Activated T-cell treated with anti-CD3 and anti-CD28 coated beads, Interleukin-2, amount 50 U/mL, for 72 hours (primary cell): Measurements from ENCODE around the gene NEDD4. TPM values are rescaled to one million over a fixed set of nuclear protein-coding genes. Genes with fewer than 3 reads are reported as not detected.
"Not testable (repeated sequence)": the region's sequence is repeated elsewhere in the genome, so short reads cannot be mapped to it uniquely, and the experiment has no call there.

ENCODE experiments used
- ATAC-seq, 2 donors: fragments of 150-1000 bp; cut with Tn5 transposase; replicated peaks in 1 of 2; 2 replicates each; pipeline ENCODE4 v1.10.0; 2021; ENCODE audit warnings: moderate library complexity in 2 of 2, mild to moderate bottlenecking in 1 of 2
- DNase-seq, 2 donors: peaks; one replicate each; pipeline ENCODE4 v3.0.0; 2021 to 2022; ENCODE audit warnings: mixed read lengths in 1 of 2
- H3K27ac Mint-ChIP-seq: one replicate; pipeline ENCODE4 v1.8.0; 2022; ENCODE audit warnings: mild to moderate bottlenecking, moderate library complexity, mixed read lengths
- H3K27me3 Mint-ChIP-seq: one replicate; pipeline ENCODE4 v1.8.0; 2022; ENCODE audit warnings: low read depth, mixed read lengths
- H3K36me3 Mint-ChIP-seq, 2 donors: one replicate each; pipeline ENCODE4 v1.8.0; 2022; ENCODE audit warnings: mixed read lengths in 2 of 2, mild to moderate bottlenecking in 1 of 2; ENCODE audit not compliant: insufficient read depth in 2 of 2
- H3K4me1 Mint-ChIP-seq: one replicate; pipeline ENCODE4 v1.8.0; 2022; ENCODE audit warnings: low read depth, mixed read lengths
- H3K4me3 Mint-ChIP-seq, 2 donors: one replicate each; pipeline ENCODE4 v1.8.0; 2022; ENCODE audit warnings: mild to moderate bottlenecking in 2 of 2, mixed read lengths in 2 of 2, moderate library complexity in 2 of 2
- H3K9me3 Mint-ChIP-seq, 2 donors: one replicate each; pipeline ENCODE4 v1.8.0; 2022; ENCODE audit warnings: mixed read lengths in 2 of 2
- total RNA-seq, 2 donors: library from RNA; stranded (reverse); gene quantifications; one replicate each; pipeline ENCODE4 v1.2.3, GENCODE V29; 2022

NEDD4 gene
- total RNA-seq, 2 donors from 2014 or later = 21.3 to 32.2 TPM

DNA sequence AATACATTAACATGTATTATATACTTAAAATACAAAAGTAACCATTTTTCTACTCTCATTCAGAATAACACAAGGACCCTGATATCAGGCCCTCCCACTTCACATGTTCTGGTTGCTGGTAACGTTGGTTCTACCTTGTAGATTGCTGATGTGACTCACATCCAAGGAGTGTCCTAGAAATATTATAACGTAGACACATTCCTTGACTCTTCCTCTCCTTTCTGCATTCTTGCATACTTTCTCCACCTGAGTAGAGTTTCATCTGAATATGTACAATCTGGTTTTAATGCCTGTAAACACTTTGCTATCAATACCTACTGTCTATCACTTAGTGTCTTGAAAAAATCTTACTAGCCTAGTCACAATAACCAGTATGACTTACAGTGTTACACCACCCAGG is 35.0 kb upstream of the NEDD4 start:
- Mint-ChIP-seq H3K27ac (no peak overlapping the region), H3K27me3 (no peaks in the 10 kb centered on the region), H3K4me3 (no peak overlapping the region), H3K36me3 (peaks cover 3 to 5% of the 10 kb centered on the region in 2 donors), H3K9me3 (peaks cover 0 to 2% of the 10 kb centered on the region in 2 donors), H3K4me1 (no peaks in the 10 kb centered on the region)
- DNase-seq (no peak), ATAC-seq (no peak)

DNA sequence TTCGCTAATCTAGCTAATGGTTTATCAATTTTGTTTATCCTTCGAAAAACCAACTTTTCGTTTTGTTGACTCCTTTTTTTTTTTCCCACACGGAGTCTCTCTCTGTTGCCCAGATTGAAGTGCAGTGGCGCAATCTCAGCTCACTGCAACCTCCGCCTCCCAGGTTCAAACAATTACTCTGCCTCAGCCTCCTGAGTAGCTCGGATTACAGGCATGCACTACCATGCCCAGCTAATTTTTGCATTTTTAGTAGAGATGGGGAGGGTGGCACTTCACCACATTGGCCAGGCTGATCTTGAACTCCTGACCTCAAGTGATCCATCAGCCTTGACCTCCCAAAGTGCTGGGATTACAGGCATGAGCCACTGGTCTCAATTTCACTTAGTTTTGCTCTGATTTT is 29.7 kb upstream of the NEDD4 start:
- not testable (repeated sequence) for H3K36me3 Mint-ChIP-seq, H3K27me3 Mint-ChIP-seq, H3K4me3 Mint-ChIP-seq, H3K27ac Mint-ChIP-seq, DNase-seq, ATAC-seq, H3K9me3 Mint-ChIP-seq
- H3K4me1 Mint-ChIP-seq = peaks cover 18% of the 10 kb centered on the region

DNA sequence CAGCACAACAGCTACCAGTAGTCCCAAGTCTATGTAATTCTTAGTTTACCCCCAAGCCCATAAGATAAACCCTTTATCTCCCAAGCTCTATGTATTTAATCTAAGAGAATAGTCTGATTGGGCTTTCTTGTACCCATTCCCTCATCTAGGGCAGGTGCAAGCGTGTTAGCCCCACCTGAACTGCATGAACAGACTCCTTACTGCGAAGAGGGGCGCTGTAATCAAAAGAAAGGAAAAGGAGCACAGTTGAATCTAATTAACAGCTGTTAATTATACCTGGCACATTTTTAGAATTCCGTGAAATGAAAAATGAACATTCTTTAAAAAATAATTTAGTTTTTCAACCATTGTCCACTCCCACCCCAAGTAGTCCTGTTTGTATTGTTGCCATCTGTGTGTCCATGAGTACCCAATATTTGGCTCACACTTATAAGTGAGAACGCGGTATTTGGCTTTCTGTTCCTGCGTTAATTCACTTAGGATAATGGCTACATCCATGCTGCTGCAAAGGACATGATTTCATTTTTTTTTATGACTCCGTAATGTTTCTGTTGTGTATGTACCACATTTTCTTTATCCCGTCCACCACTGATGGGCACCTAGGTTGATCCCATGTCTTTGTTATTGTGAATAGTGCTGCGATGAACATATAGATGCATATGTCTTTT is 26.5 kb upstream of the NEDD4 start:
- no peak overlapping the region for H3K4me3 Mint-ChIP-seq
- no peaks in the 10 kb centered on the region for H3K27me3 Mint-ChIP-seq
- peaks cover 5% of the 10 kb centered on the region in 2 donors for H3K9me3 Mint-ChIP-seq

DNA sequence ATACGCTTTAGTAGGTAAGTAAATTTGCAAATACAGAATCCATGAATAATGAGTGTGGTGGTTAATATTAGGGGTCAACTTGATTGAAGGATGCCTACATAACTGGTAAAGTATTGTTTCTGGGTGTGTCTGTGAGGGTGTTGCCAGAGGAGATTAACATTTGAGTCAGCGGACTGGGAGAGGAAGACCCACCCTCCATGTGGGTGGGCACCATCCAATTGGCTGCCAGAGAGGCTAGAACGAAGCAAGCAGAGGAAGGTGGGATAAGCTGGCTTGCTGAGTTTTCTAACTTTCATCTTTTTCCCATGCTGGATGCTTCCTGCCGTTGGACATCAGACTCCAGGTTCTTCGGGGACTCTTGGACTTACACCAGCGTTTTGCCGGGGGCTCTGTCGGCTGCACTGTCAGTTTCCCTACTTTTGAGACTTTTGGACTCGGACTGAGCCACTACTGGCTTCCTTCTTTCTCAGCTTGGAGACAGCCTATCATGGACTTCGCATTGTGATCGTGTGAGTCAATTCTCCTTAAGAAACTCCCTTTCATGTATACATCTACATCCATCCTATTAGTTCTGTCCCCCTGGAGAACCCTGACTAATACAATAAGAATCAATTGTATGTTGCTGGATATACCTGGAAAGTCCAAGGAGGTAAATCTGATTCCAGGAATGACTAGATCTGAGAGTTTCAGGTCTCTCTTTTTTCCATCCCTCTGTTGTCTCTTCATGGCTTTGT is 25.8 kb upstream of the NEDD4 start:
- peaks cover 6 to 10% of the 10 kb centered on the region in 2 donors for H3K36me3 Mint-ChIP-seq
- ATAC-seq (no peak), DNase-seq (no peak)
- H3K9me3 Mint-ChIP-seq = peaks cover 5% of the 10 kb centered on the region in 2 donors
- H3K27me3 Mint-ChIP-seq = no peaks in the 10 kb centered on the region
- H3K27ac Mint-ChIP-seq = no peak overlapping the region
- H3K4me1 Mint-ChIP-seq = peaks cover 19% of the 10 kb centered on the region
- H3K4me3 Mint-ChIP-seq = no peak overlapping the region

More for the DNA sequence above, 26.5 kb upstream of the NEDD4 start:
- Mint-ChIP-seq H3K36me3 (peaks cover 6 to 8% of the 10 kb centered on the region in 2 donors), H3K4me1 (peaks cover 19% of the 10 kb centered on the region), H3K27ac (no peak overlapping the region)
- no peak for ATAC-seq
- no peak for DNase-seq

DNA sequence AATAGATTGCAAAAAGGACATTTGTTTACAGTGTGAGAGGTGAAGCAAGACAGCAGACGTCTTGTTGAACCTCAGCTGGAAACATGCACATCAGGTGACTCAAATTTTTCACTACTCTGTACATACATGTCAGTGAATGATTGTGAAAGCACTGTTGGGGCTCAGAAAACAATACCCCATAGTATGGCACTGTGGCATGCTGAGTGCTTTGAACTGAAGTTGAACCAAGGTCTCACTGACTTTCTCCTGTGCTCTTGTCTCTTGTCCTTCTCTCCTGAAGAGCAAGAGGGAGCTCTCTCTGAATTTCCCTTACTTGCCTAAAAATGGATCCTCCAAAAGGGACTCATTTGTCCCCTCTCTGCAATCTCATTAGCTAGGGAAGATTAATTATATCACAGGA is 24.5 kb upstream of the NEDD4 start:
- Mint-ChIP-seq H3K27me3 (no peaks in the 10 kb centered on the region), H3K27ac (no peak overlapping the region), H3K4me1 (peaks cover 19% of the 10 kb centered on the region), H3K36me3 (peaks cover 9 to 11% of the 10 kb centered on the region in 2 donors), H3K4me3 (no peak overlapping the region), H3K9me3 (peaks cover 5 to 7% of the 10 kb centered on the region in 2 donors)
- ATAC-seq (no peak), DNase-seq (no peak)

DNA sequence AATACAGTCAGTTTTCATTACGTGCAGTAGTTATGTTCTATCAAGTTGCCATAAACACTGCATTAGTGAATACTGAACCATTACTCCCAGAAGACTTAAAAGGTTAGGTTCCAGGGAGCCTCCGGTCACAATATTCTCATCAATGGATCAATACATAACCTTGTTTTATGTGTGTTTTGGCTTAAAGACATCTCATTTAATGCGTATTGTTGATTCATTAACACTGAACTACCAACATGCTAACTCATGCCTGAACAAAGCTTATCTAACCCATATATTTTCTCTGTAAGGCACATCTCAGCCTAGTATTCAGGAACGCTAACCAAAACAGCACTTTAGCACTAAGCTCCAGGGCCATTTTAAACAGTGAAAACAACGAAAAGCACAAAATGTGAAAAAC is 24.1 kb upstream of the NEDD4 start:
- Mint-ChIP-seq H3K4me3 (no peak overlapping the region), H3K36me3 (peaks cover 9 to 11% of the 10 kb centered on the region in 2 donors), H3K27ac (no peak overlapping the region), H3K27me3 (no peaks in the 10 kb centered on the region), H3K4me1 (peaks cover 19% of the 10 kb centered on the region), H3K9me3 (peaks cover 5 to 7% of the 10 kb centered on the region in 2 donors)
- no peak for ATAC-seq
- DNase-seq = no peak

DNA sequence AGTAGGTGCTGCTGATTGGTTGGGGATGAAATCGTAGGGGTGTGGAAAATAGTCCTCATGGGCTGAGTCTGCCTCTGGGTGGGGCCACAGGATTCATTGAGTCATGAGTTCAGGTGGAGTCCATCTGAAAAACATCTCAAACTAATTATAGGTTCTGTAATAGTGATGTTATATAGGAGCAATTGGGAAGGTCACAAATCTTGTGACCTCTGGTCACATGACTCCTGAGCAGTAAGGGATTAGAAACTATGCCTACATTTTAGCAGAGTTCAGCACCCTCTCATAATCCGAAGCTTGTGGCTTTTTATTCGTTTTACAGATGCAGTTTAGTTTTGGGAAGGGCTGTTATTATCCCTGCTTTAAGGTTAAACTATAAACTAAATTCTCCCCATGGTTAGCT is 22.9 kb upstream of the NEDD4 start:
- Mint-ChIP-seq H3K9me3 (peaks cover 5 to 7% of the 10 kb centered on the region in 2 donors), H3K4me1 (peaks cover 19% of the 10 kb centered on the region), H3K4me3 (no peak overlapping the region), H3K27me3 (no peaks in the 10 kb centered on the region), H3K36me3 (peaks cover 9 to 11% of the 10 kb centered on the region in 2 donors), H3K27ac (no peak overlapping the region)
- no peak for ATAC-seq
- DNase-seq = no peak

DNA sequence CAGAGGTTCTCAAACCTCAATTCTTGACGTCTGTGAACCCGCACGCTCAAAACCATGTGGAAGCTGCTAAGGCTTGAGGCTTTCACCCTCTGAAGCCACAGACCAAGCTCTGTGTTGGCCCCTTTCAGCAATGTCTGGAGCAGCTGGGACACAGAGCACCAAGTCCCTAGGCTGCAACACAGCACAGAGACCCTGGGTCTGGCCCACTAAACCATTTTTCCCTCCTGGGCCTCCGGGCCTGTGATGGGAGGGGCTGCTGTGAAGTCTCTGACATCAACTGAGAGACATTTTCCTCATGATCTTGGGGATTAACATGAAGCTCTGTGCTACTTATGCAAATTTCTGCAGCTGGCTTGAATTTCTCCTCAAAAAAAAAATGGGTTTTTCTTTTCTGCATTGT is 21.3 kb upstream of the NEDD4 start:
- Mint-ChIP-seq H3K36me3 (peaks cover 9 to 13% of the 10 kb centered on the region in 2 donors), H3K27me3 (no peaks in the 10 kb centered on the region), H3K4me3 (no peak overlapping the region), H3K9me3 (peaks cover 5 to 7% of the 10 kb centered on the region in 2 donors), H3K4me1 (peaks cover 17% of the 10 kb centered on the region), H3K27ac (no peak overlapping the region)
- no peak for ATAC-seq
- no peak for DNase-seq

DNA sequence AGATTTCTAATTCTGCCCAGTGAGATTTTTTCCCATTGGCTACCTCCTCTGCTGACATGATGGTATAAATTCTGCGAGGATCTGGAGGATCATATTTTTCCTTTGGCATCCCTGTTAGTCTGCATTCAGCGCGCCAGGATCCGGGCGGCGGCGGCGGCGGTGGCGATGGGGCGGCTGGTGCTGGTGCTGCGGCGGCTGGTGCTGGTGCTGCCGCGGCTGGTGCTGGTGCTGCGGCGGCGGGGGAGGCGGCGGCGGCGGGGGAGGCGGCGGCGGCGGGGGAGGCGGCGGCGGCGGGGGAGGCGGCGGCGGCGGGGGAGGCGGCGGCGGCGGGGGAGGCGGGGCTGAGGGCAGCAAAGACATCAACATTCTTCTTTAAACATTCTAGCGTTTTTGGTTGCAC is 13.6 kb upstream of the NEDD4 start:
- not testable (repeated sequence) for DNase-seq, ATAC-seq, H3K9me3 Mint-ChIP-seq, H3K36me3 Mint-ChIP-seq, H3K4me1 Mint-ChIP-seq, H3K27ac Mint-ChIP-seq
- Mint-ChIP-seq H3K4me3 (peak overlapping the region in 1 of 2 donors; percentile 6), H3K27me3 (peaks cover 13% of the 10 kb centered on the region)

DNA sequence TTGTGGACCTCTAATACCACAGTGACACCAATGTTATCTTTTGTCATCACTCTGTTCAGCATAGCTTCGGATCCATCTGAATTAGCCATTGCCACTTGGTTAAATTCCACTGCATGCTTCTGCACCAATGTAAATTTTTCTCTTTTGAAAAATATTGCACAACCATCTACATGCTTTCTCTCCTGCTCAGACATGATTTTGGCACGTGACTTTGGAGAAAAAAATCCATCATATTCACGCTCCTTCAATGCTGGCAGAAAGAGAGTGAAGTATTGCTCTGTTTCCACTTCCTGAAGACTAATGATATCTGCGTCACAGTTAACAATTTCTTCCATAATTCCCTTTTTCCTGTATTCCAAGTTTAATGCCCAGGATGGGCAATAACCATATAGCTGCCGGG is 13.0 kb upstream of the NEDD4 start:
- Mint-ChIP-seq H3K4me3 (peak overlapping the region in 1 of 2 donors; percentile 17), H3K27me3 (peaks cover 13% of the 10 kb centered on the region)
- H3K27ac Mint-ChIP-seq, DNase-seq, ATAC-seq, H3K4me1 Mint-ChIP-seq, H3K36me3 Mint-ChIP-seq, H3K9me3 Mint-ChIP-seq: not testable (repeated sequence)

DNA sequence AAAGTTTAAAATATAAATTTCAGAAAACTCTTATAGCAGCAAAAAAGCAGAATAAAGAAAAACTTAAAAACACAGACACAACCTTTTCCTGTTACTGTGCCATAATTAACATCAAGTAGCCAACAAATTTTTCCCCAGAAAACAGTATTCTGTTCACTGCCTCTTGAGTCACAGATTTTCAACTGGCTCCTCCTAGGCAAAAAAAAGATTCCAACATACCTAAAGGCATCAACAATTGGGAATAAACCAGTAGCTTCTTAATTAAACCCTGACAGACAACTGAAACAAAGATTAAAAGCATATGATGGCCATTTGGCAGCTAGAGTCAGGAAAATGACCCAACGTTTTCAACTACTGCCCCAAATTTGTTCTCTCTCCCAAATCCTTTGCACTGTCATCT is 10.9 kb upstream of the NEDD4 start:
- H3K36me3 Mint-ChIP-seq, H3K4me3 Mint-ChIP-seq, H3K4me1 Mint-ChIP-seq, ATAC-seq, H3K9me3 Mint-ChIP-seq, H3K27ac Mint-ChIP-seq, DNase-seq: not testable (repeated sequence)
- peaks cover 13% of the 10 kb centered on the region for H3K27me3 Mint-ChIP-seq

DNA sequence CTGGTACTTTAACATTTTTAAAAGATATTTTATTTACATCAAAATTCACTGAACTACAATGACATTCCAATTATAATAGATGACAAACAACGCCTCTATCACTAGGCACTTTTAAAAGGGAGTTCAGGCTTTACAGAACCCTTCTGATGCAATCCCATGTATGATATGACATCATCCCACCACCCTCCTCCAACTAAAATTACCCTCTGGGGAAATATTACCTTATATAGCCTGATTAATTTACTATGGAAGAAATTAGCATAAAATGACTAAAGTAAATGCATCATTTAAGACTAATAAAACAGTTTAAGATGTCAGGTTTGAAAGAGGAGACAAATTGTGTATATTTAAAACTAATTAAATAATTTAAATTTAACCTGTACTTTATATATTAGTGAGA is 10.4 kb upstream of the NEDD4 start:
- ATAC-seq, H3K9me3 Mint-ChIP-seq, DNase-seq, H3K27ac Mint-ChIP-seq, H3K4me3 Mint-ChIP-seq, H3K4me1 Mint-ChIP-seq, H3K36me3 Mint-ChIP-seq: not testable (repeated sequence)
- H3K27me3 Mint-ChIP-seq = peaks cover 14% of the 10 kb centered on the region

DNA sequence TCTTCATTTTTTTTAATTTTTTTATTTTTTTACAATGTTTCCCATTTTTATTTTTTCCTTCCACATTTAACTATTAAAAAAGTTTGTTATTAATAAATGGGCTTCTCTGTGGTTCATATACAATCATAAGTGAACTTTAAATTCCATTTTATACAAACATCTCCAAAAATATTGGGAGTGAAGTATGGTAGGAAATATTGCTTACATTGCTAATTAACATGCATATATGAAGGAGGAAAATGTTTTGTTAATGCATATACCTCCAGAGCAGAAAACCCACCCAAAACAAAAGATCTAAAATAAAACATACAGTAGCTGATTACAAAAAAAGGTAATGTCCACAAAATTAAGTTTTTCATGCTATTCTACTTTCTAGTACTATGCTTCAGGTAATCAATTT is 9.9 kb upstream of the NEDD4 start:
- not testable (repeated sequence) for H3K36me3 Mint-ChIP-seq, H3K4me3 Mint-ChIP-seq, ATAC-seq, DNase-seq, H3K9me3 Mint-ChIP-seq, H3K4me1 Mint-ChIP-seq
- Mint-ChIP-seq H3K27me3 (peaks cover 19% of the 10 kb centered on the region), H3K27ac (peak overlapping the region; percentile 73)
